HepG2 (cell line): ENCODE data around the gene DPH7. TPM values are rescaled to one million over a fixed set of nuclear protein-coding genes. Genes with fewer than 3 reads are reported as not detected.

Experiments used
- ATF6 ChIP-seq: sonication (generic); formaldehyde crosslinking; conservative IDR thresholded peaks from 2 replicates; pipeline ENCODE4 v1.4.0; 2020; ENCODE audit warnings: missing genetic modification reagents
- BHLHE40 ChIP-seq: IDR thresholded peaks from 2 replicates; pipeline ENCODE4 v1.6.1; 2011; ENCODE audit warnings: low read length, improper control_type of control experiment
- DDIT3 ChIP-seq: sonication (generic); formaldehyde crosslinking; IDR thresholded peaks from 2 replicates; pipeline ENCODE4 v1.4.0; 2020; ENCODE audit warnings: mild to moderate bottlenecking, missing genetic modification reagents
- KLF6 ChIP-seq: IDR thresholded peaks from 2 replicates; pipeline ENCODE4 v1.8.0; 2016; ENCODE audit warnings: missing biosample characterization, missing genetic modification reagents
- LRRFIP1 ChIP-seq: sonication (generic); formaldehyde crosslinking; conservative IDR thresholded peaks from 2 replicates; pipeline ENCODE4 v1.4.0; 2020; ENCODE audit warnings: missing genetic modification reagents
- MEF2D ChIP-seq: sonication (generic); formaldehyde crosslinking; IDR thresholded peaks from 2 replicates; pipeline ENCODE4 v1.5.1; 2020; ENCODE audit warnings: mild to moderate bottlenecking, missing genetic modification reagents
- MTF2 ChIP-seq: sonication (generic); formaldehyde crosslinking; IDR thresholded peaks from 2 replicates; pipeline ENCODE4 v1.5.0; 2020; ENCODE audit warnings: missing genetic modification reagents, borderline replicate concordance
- NKX3-1 ChIP-seq: sonication (generic); formaldehyde crosslinking; IDR thresholded peaks from 2 replicates; pipeline ENCODE4 v1.5.0; 2020; ENCODE audit warnings: missing genetic modification reagents
- NR0B2 ChIP-seq: sonication (generic); formaldehyde crosslinking; IDR thresholded peaks from 2 replicates; pipeline ENCODE4 v1.4.0; 2020; ENCODE audit warnings: mild to moderate bottlenecking, missing genetic modification reagents
- ONECUT2 ChIP-seq: sonication (generic); formaldehyde crosslinking; IDR thresholded peaks from 2 replicates; pipeline ENCODE4 v1.4.0; 2020; ENCODE audit warnings: missing genetic modification reagents
- PAX8 ChIP-seq: sonication (generic); formaldehyde crosslinking; IDR thresholded peaks from 2 replicates; pipeline ENCODE4 v1.8.0; 2022; ENCODE audit warnings: mild to moderate bottlenecking, missing genetic modification reagents, borderline replicate concordance
- POGZ ChIP-seq: sonication (generic); formaldehyde crosslinking; IDR thresholded peaks from 2 replicates; pipeline ENCODE4 v1.4.0; 2020; ENCODE audit warnings: mild to moderate bottlenecking, missing genetic modification reagents
- TCF7 ChIP-seq: sonication (generic); IDR thresholded peaks from 2 replicates; pipeline ENCODE4 v1.6.1; 2016; ENCODE audit warnings: antibody characterized with exemption, low read depth
- ZBED4 ChIP-seq: sonication (generic); formaldehyde crosslinking; IDR thresholded peaks from 2 replicates; pipeline ENCODE4 v1.4.0; 2020; ENCODE audit warnings: missing genetic modification reagents, borderline replicate concordance
- ZBTB14 ChIP-seq: sonication (generic); formaldehyde crosslinking; IDR thresholded peaks from 2 replicates; pipeline ENCODE4 v1.4.0; 2020; ENCODE audit warnings: missing genetic modification reagents
- ZNF235 ChIP-seq: sonication (generic); formaldehyde crosslinking; IDR thresholded peaks from 2 replicates; pipeline ENCODE4 v1.8.1; 2023; ENCODE audit warnings: mild to moderate bottlenecking, missing genetic modification reagents, borderline replicate concordance
- ZNF260 ChIP-seq: sonication (generic); formaldehyde crosslinking; IDR thresholded peaks from 2 replicates; pipeline ENCODE4 v1.4.0; 2020; ENCODE audit warnings: missing genetic modification reagents, low read depth, mild to moderate bottlenecking, borderline replicate concordance
- ZNF883 ChIP-seq: sonication (generic); formaldehyde crosslinking; IDR thresholded peaks from 2 replicates; pipeline ENCODE4 v1.5.1; 2020; ENCODE audit warnings: mild to moderate bottlenecking, missing genetic modification reagents; ENCODE audit errors: not compliant biosample characterization
- polyA plus RNA-seq, 8 experiments: library from polyadenylated mRNA; depleted of rRNA in 3 of 8; stranded (reverse) in 7 of 8; unstranded in 1 of 8; fragments of >200 nt; fragmentation: Illumina TruSeq in 4 of 8; extraction: Trizol in 4 of 8; gene quantifications; 2 replicates each; pipeline versions ENCODE4 v1.2.1 to v1.2.3, GENCODE V29; 2011 to 2016; ENCODE audit warnings: low read depth in 4 of 8, missing spikeins in 1 of 8, mixed read lengths in 1 of 8; ENCODE audit not compliant: insufficient read depth in 1 of 8
- total RNA-seq, 5 experiments: library from RNA; depleted of rRNA; stranded (reverse); fragments of >200 nt; fragmentation: Illumina TruSeq; extraction: Trizol; gene quantifications; 2 replicates each; pipeline ENCODE4 v1.2.3, GENCODE V29; 2016; ENCODE audit warnings: low read depth in 1 of 5

Gene DPH7
- total and polyA plus RNA-seq, 2 of the 13 experiments (the other 11 are each of a cell fraction or from before 2014, with no cell fraction given) = 27.6 to 31.6 TPM

GRCh38 chr9:137605121-137606004 is 26.6 kb upstream of the DPH7 start, which contains the start of gene ARRDC1 (continued):
- TF ChIP-seq ZBED4 (CRISPR knock-in tag) = no peak
- TF ChIP-seq TCF7 = no peak
- TF ChIP-seq ZNF260 = no peak
- TF ChIP-seq ATF6 (CRISPR knock-in tag) = no peak
- 0 out of 2 replicates have a peak, but pooled peaks have one; percentile 12 for TF ChIP-seq BHLHE40
- TF ChIP-seq NR0B2 (CRISPR knock-in tag) = peak; percentile 70
- no peak for TF ChIP-seq ZBTB14 (CRISPR knock-in tag)
- TF ChIP-seq DDIT3 (CRISPR knock-in tag) = no peak
- no peak for TF ChIP-seq LRRFIP1 (CRISPR knock-in tag)
- TF ChIP-seq ZNF235 (CRISPR knock-in tag) = 0 out of 2 replicates have a peak, but pooled peaks have one; percentile 65
- TF ChIP-seq ZNF883 = peak; percentile 58
- no peak for TF ChIP-seq ONECUT2 (CRISPR knock-in tag)
- no peak for TF ChIP-seq MTF2 (CRISPR knock-in tag)
- TF ChIP-seq PAX8 (CRISPR knock-in tag) = 0 out of 2 replicates have a peak, but pooled peaks have one; percentile 51
- TF ChIP-seq MEF2D = no peak
- no peak for TF ChIP-seq POGZ (CRISPR knock-in tag)
- TF ChIP-seq NKX3-1 (CRISPR knock-in tag) = no peak
- peak; percentile 74; the same call in 1 of the 2 replicates for TF ChIP-seq KLF6
